Measurements from ENCODE around the gene PNMA8A.

DNA sequence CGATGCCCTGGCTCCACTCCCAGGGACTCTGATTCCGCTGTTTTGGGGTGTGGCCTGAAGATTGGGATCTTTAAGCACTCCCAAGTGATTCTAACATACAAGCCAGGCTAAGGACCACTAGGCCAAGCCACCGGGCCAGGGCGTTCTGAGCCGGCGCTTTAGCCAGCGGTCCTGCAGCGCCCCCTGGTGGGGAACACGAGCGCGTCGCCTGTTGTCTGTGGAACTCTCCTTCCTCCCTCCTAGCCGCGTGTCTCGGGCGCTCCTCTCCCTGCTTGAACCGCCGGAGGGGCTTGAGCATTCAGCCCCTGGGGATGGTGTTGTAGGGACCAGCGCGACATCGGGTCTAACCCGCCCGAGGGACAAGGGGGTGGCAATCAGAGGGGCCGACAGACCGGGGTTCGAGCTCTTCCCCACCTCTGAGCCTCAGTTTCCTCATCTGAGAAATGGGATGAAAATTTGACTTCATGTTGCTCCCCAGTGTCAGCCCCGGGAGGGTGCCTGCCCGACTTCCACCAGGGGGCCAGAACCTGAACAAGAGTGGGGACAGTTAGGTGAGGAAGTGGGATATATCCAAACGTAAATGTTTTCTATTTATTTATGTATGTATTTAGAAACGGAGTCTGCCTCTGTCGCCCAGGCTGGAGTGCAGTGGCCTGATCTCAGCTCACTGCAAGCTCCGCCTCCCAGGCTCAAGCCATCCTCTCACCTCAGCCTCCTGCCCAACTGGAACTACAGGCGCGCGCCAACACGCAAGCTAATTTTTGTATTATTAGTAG, 42.3 kb upstream of the PNMA8A start:
- TF ChIP-seq, protein P1, sequence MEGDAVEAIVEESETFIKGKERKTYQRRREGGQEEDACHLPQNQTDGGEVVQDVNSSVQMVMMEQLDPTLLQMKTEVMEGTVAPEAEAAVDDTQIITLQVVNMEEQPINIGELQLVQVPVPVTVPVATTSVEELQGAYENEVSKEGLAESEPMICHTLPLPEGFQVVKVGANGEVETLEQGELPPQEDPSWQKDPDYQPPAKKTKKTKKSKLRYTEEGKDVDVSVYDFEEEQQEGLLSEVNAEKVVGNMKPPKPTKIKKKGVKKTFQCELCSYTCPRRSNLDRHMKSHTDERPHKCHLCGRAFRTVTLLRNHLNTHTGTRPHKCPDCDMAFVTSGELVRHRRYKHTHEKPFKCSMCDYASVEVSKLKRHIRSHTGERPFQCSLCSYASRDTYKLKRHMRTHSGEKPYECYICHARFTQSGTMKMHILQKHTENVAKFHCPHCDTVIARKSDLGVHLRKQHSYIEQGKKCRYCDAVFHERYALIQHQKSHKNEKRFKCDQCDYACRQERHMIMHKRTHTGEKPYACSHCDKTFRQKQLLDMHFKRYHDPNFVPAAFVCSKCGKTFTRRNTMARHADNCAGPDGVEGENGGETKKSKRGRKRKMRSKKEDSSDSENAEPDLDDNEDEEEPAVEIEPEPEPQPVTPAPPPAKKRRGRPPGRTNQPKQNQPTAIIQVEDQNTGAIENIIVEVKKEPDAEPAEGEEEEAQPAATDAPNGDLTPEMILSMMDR (IDR thresholded peaks at IDR 0.05) = peak; percentile 98 to 100 (median 99)
- no peak for TF ChIP-seq POLR2A (IDR thresholded peaks at IDR 0.05)

Data from adrenal gland (tissue), 5 donors.